Measurements from ENCODE around the gene RALY.

DNA sequence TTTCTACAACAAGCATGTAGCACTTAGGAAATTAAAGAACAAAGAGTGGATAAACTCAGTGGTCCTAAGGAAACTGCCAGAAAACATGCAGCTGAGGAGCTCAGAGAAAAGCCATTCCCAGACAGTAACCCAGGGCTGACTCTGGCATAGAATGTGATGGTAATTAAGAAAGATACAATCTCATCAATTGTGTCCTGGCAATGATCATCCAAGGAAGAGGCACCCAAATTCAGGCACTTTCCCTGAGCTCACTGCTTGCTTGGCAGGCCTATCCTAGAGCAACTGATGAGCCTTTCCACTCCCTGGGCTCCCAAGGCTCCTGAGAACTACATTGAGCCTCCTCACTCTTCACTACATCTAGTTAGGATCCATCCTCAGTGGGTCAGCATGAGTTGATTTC is 102.1 kb downstream of the RALY start:
- TF ChIP-seq CTCF (IDR thresholded peaks at IDR 0.05; ENCODE audit: poor library complexity, severe bottlenecking): no peak
- no peak for TF ChIP-seq POLR2AphosphoS5 (IDR thresholded peaks at IDR 0.05)
- no peak for TF ChIP-seq EP300 (conservative IDR thresholded peaks at IDR 0.05; ENCODE audit: poor library complexity, severe bottlenecking)
- TF ChIP-seq MXI1 (conservative IDR thresholded peaks at IDR 0.05; ENCODE audit: poor library complexity, severe bottlenecking): no peak
- TF ChIP-seq TAF1 (IDR thresholded peaks at IDR 0.05; ENCODE audit: low read depth): no peak
- TF ChIP-seq EZH2 (IDR thresholded peaks at IDR 0.05; ENCODE audit: borderline replicate concordance, insufficient read depth, low read length, poor library complexity, severe bottlenecking): no peak
- TF ChIP-seq, protein P1, sequence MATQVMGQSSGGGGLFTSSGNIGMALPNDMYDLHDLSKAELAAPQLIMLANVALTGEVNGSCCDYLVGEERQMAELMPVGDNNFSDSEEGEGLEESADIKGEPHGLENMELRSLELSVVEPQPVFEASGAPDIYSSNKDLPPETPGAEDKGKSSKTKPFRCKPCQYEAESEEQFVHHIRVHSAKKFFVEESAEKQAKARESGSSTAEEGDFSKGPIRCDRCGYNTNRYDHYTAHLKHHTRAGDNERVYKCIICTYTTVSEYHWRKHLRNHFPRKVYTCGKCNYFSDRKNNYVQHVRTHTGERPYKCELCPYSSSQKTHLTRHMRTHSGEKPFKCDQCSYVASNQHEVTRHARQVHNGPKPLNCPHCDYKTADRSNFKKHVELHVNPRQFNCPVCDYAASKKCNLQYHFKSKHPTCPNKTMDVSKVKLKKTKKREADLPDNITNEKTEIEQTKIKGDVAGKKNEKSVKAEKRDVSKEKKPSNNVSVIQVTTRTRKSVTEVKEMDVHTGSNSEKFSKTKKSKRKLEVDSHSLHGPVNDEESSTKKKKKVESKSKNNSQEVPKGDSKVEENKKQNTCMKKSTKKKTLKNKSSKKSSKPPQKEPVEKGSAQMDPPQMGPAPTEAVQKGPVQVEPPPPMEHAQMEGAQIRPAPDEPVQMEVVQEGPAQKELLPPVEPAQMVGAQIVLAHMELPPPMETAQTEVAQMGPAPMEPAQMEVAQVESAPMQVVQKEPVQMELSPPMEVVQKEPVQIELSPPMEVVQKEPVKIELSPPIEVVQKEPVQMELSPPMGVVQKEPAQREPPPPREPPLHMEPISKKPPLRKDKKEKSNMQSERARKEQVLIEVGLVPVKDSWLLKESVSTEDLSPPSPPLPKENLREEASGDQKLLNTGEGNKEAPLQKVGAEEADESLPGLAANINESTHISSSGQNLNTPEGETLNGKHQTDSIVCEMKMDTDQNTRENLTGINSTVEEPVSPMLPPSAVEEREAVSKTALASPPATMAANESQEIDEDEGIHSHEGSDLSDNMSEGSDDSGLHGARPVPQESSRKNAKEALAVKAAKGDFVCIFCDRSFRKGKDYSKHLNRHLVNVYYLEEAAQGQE (IDR thresholded peaks at IDR 0.05; ENCODE audit: borderline replicate concordance): no peak
